ENCODE results near the gene SNX33. TPM values are rescaled to one million over a fixed set of nuclear protein-coding genes. Genes with fewer than 3 reads are reported as not detected.
A peak's percentile ranks its signal among the peaks of the same experiment; 100 is the strongest.

The SNX33 gene
- polyA plus RNA-seq, 2 of the 4 experiments (the other 2 are of a cell fraction) = 8.4 to 11.2 TPM

DNA sequence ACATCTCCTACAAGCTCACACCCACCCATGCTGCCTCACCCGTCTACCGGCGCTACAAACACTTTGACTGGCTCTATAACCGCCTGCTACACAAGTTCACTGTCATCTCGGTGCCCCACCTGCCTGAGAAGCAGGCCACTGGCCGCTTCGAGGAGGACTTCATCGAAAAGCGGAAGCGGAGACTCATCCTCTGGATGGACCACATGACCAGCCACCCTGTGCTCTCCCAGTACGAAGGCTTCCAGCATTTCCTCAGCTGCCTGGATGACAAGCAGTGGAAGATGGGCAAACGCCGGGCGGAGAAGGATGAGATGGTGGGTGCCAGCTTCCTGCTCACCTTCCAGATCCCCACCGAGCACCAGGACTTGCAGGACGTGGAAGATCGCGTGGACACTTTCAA is 2.1 kb downstream of the SNX33 start:
- ATAC-seq (no peak), FAIRE-seq (no peak), DNase-seq (ENCODE audit: low read depth in 1 of 2, low spot score in 1 of 2) (no peak)
- 95% methylated on average over 18 of the region's 18 CpGs for WGBS (ENCODE audit: missing lambda C conversion rate)
- TF ChIP-seq KDM1A (IDR thresholded peaks at IDR 0.05; ENCODE audit: low read depth) (no peak), HOXB13 (CRISPR knock-in tag; IDR thresholded peaks at IDR 0.05; ENCODE audit: low read depth) (no peak), ZSCAN20 (CRISPR knock-in tag; IDR thresholded peaks at IDR 0.05) (no peak), JUN (IDR thresholded peaks at IDR 0.05) (no peak), CHD4 (IDR thresholded peaks at IDR 0.05; ENCODE audit: borderline replicate concordance) (no peak), GATA3 (IDR thresholded peaks at IDR 0.05; ENCODE audit: borderline replicate concordance) (no peak), TFCP2L1 (CRISPR knock-in tag; IDR thresholded peaks at IDR 0.05) (no peak)
- TF ChIP-seq, protein P1, sequence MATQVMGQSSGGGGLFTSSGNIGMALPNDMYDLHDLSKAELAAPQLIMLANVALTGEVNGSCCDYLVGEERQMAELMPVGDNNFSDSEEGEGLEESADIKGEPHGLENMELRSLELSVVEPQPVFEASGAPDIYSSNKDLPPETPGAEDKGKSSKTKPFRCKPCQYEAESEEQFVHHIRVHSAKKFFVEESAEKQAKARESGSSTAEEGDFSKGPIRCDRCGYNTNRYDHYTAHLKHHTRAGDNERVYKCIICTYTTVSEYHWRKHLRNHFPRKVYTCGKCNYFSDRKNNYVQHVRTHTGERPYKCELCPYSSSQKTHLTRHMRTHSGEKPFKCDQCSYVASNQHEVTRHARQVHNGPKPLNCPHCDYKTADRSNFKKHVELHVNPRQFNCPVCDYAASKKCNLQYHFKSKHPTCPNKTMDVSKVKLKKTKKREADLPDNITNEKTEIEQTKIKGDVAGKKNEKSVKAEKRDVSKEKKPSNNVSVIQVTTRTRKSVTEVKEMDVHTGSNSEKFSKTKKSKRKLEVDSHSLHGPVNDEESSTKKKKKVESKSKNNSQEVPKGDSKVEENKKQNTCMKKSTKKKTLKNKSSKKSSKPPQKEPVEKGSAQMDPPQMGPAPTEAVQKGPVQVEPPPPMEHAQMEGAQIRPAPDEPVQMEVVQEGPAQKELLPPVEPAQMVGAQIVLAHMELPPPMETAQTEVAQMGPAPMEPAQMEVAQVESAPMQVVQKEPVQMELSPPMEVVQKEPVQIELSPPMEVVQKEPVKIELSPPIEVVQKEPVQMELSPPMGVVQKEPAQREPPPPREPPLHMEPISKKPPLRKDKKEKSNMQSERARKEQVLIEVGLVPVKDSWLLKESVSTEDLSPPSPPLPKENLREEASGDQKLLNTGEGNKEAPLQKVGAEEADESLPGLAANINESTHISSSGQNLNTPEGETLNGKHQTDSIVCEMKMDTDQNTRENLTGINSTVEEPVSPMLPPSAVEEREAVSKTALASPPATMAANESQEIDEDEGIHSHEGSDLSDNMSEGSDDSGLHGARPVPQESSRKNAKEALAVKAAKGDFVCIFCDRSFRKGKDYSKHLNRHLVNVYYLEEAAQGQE (IDR thresholded peaks at IDR 0.05) = no peak
- TF ChIP-seq, protein P2, sequence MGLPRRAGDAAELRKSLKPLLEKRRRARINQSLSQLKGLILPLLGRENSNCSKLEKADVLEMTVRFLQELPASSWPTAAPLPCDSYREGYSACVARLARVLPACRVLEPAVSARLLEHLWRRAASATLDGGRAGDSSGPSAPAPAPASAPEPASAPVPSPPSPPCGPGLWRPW (IDR thresholded peaks at IDR 0.05) = no peak
- TF ChIP-seq, protein P3, sequence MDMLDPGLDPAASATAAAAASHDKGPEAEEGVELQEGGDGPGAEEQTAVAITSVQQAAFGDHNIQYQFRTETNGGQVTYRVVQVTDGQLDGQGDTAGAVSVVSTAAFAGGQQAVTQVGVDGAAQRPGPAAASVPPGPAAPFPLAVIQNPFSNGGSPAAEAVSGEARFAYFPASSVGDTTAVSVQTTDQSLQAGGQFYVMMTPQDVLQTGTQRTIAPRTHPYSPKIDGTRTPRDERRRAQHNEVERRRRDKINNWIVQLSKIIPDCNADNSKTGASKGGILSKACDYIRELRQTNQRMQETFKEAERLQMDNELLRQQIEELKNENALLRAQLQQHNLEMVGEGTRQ (IDR thresholded peaks at IDR 0.05) = no peak
- ChIA-PET CTCF (interaction anchor here (1.3 to 9.8 kb wide), 5 partner anchors 9 to 52 kb away, joined by 3 to 98 read pairs (median 27); partner anchors contain the start of gene IMP3), POLR2A (interaction anchor here (1.4 kb wide), 1 partner anchor 9 kb away, joined by 3 read pairs; no protein-coding TSS in a partner anchor)
- H3K9me3 ChIP-seq = no peaks in the 10 kb centered on the region
- no peak overlapping the region for H3K4me3 ChIP-seq
- peaks cover 41% of the 10 kb centered on the region for H3K4me1 ChIP-seq
- peak overlapping the region; percentile 69; the same call in 2 of the 3 replicates for H3K4me2 ChIP-seq
- no peak overlapping the region; a peak in 1 of 6 replicates for H3K27ac ChIP-seq

DNA sequence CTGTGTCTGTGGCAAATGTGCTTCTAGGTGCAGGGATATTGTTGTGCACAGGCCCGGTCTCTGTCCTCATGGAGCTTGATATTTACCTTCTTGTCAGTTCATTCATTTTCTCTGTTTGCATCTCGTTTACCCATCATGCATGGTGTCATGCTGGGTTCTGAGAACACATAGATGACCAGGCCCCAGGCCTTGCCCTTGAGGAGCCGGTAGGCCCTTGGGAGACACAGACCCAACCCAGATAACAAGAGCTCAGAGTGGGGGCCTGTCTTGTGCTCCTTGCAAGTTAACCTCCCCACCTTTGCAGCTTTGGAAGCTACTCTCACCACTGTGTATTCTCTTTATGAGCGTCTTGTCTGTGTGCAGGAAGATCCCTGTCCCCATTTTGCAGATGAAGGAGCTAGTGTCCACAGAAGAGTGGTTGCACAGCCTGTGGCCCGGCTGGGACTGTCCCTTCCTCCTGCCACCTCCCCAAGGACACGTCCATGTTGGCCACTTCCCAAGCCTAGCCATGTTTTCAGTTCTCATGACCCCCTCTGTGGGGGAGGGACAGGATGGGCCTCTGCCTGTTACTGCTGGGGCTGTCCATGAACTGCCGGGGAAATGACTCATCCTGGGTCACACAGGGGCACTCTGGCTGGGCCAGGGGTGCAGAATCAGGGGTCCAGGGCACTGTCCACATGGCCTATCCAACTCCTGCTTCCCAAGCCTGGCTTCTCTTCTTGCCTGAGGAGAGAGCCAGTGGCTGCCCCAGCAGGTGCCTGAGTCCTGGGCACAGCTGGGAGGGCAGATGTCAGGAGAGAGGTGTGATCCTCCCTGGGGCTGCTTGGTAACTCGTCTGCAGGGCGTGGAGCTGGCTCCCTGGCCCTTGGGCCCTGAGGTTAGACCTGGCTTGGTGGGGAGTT is 3.4 kb downstream of the SNX33 start:
- peak overlapping the region; percentile 56 to 76 for H3K27ac ChIP-seq
- 45% methylated on average over 9 of the region's 9 CpGs for WGBS (ENCODE audit: missing lambda C conversion rate)
- DNase-seq (ENCODE audit: low read depth in 1 of 2, low spot score in 1 of 2) (no peak), FAIRE-seq (no peak), ATAC-seq (no peak)
- H3K4me1 ChIP-seq = peaks cover 39% of the 10 kb centered on the region
- peak overlapping the region; percentile 69 for H3K4me2 ChIP-seq
- POLR2A ChIA-PET = interaction anchor here (1.6 to 2.4 kb wide), 2 partner anchors 10 to 11 kb away, joined by 4 to 13 read pairs; partner anchors contain the start of gene IMP3
- H3K9me3 ChIP-seq = no peaks in the 10 kb centered on the region
- TF ChIP-seq, protein P4, sequence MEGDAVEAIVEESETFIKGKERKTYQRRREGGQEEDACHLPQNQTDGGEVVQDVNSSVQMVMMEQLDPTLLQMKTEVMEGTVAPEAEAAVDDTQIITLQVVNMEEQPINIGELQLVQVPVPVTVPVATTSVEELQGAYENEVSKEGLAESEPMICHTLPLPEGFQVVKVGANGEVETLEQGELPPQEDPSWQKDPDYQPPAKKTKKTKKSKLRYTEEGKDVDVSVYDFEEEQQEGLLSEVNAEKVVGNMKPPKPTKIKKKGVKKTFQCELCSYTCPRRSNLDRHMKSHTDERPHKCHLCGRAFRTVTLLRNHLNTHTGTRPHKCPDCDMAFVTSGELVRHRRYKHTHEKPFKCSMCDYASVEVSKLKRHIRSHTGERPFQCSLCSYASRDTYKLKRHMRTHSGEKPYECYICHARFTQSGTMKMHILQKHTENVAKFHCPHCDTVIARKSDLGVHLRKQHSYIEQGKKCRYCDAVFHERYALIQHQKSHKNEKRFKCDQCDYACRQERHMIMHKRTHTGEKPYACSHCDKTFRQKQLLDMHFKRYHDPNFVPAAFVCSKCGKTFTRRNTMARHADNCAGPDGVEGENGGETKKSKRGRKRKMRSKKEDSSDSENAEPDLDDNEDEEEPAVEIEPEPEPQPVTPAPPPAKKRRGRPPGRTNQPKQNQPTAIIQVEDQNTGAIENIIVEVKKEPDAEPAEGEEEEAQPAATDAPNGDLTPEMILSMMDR (IDR thresholded peaks at IDR 0.05) = no peak
- TF ChIP-seq RCOR1 (IDR thresholded peaks at IDR 0.05; ENCODE audit: low read depth, low read length) (no peak), HDAC2 (IDR thresholded peaks at IDR 0.05) (no peak), NPAS2 (CRISPR knock-in tag; IDR thresholded peaks at IDR 0.05; ENCODE audit: borderline replicate concordance) (no peak), FOSL2 (IDR thresholded peaks at IDR 0.05) (no peak), FOSL2 (CRISPR knock-in tag; IDR thresholded peaks at IDR 0.05) (peak; percentile 50)
- H3K4me3 ChIP-seq = no peak overlapping the region
- CTCF ChIA-PET = interaction anchor here (0.6 to 9.8 kb wide), 11 partner anchors 8 to 283 kb away, joined by 3 to 98 read pairs (median 4); partner anchors contain the start of gene IMP3

Measured in A549 (cell line).